ENCODE data around the gene PIGK.

PIGK gene

GRCh38 chr1:77096496-77097255 is 122.6 kb downstream of the PIGK start:
- DNase-seq (ENCODE audit: low read depth) = no peak

GRCh38 chr1:77095236-77095635 is 124.0 kb downstream of the PIGK start:
- DNase-seq (ENCODE audit: low read depth) = no peak

- no peak for DNase-seq (ENCODE audit: low read depth)
Observed at GRCh38 chr1:77089756-77090155, 129.5 kb downstream of the PIGK start.

GRCh38 chr1:77085109-77085508 is 134.1 kb downstream of the PIGK start:
- DNase-seq (ENCODE audit: low read depth) = no peak

- no peak for DNase-seq (ENCODE audit: low read depth)
Observed at GRCh38 chr1:77084457-77084856, 134.8 kb downstream of the PIGK start.

- no peak for DNase-seq (ENCODE audit: low read depth)
Observed at GRCh38 chr1:77081834-77082233, 137.4 kb downstream of the PIGK start.

GRCh38 chr1:77076759-77077158 is 142.5 kb downstream of the PIGK start:
- no peak for DNase-seq (ENCODE audit: low read depth)

- no peak for DNase-seq (ENCODE audit: low read depth)
Observed at GRCh38 chr1:77068013-77068412, 151.2 kb downstream of the PIGK start.

- no peak for DNase-seq (ENCODE audit: low read depth)
Observed at GRCh38 chr1:77065693-77066342, 153.4 kb downstream of the PIGK start.

GRCh38 chr1:77064246-77064645 is 155.0 kb downstream of the PIGK start:
- DNase-seq (ENCODE audit: low read depth) = no peak

- no peak for DNase-seq (ENCODE audit: low read depth)
Observed at GRCh38 chr1:77063118-77063517, 156.1 kb downstream of the PIGK start.

GRCh38 chr1:77061162-77061561 is 158.1 kb downstream of the PIGK start:
- no peak for DNase-seq (ENCODE audit: low read depth)

GRCh38 chr1:77060000-77060399 is 159.2 kb downstream of the PIGK start:
- no peak for DNase-seq (ENCODE audit: low read depth)

GRCh38 chr1:77057994-77058585 is 161.1 kb downstream of the PIGK start:
- no peak for DNase-seq (ENCODE audit: low read depth)

- no peak for DNase-seq (ENCODE audit: low read depth)
Observed at GRCh38 chr1:77056525-77056924, 162.7 kb downstream of the PIGK start.

- no peak for DNase-seq (ENCODE audit: low read depth)
Observed at GRCh38 chr1:77051425-77051824, 167.8 kb downstream of the PIGK start.

- DNase-seq (ENCODE audit: low read depth) = no peak
Observed at GRCh38 chr1:77048615-77049005, 170.6 kb downstream of the PIGK start.

- DNase-seq (ENCODE audit: low read depth) = no peak
Observed at GRCh38 chr1:77047978-77048614, 171.1 kb downstream of the PIGK start.

- DNase-seq (ENCODE audit: low read depth) = no peak
Observed at GRCh38 chr1:77047575-77047974, 171.7 kb downstream of the PIGK start.

- DNase-seq (ENCODE audit: low read depth) = no peak
Observed at GRCh38 chr1:77044133-77044849, 174.9 kb downstream of the PIGK start.

GRCh38 chr1:77040826-77041225 is 178.4 kb downstream of the PIGK start:
- no peak for DNase-seq (ENCODE audit: low read depth)

GRCh38 chr1:77039739-77040138 is 179.5 kb downstream of the PIGK start:
- peak; percentile 93 for DNase-seq (ENCODE audit: low read depth)

Data from non-pigmented ciliary epithelial cell (primary cell).